Sigmoid colon (tissue), 4 donors: ENCODE results near the gene RBM26.

ENCODE experiments used
- CTCF ChIP-seq, 4 experiments: fragments of 450-650 bp in 3 of 4; fragments of 200-600 bp in 1 of 4; IDR thresholded peaks; one replicate each; pipeline ENCODE4 v1.5.1; 2016 to 2019; ENCODE audit warnings: antibody characterized with exemption in 4 of 4, mild to moderate bottlenecking in 3 of 4, moderate library complexity in 2 of 4
- POLR2A ChIP-seq, 2 donors: fragments of 450-650 bp; IDR thresholded peaks; one replicate each; pipeline ENCODE4 v1.6.1; 2016; ENCODE audit warnings: antibody characterized with exemption in 2 of 2, mild to moderate bottlenecking in 2 of 2, moderate library complexity in 2 of 2
- POLR2AphosphoS5 ChIP-seq, 4 donors: sonication (generic); formaldehyde crosslinking; IDR thresholded peaks; one replicate each; pipeline ENCODE4 v1.6.1; 2017; ENCODE audit warnings: antibody characterized with exemption in 4 of 4

- TF ChIP-seq POLR2A (IDR thresholded peaks at IDR 0.05) (no peak), CTCF (IDR thresholded peaks at IDR 0.05) (no peak), POLR2AphosphoS5 (IDR thresholded peaks at IDR 0.05) (no peak)
Measured at GRCh38 chr13:79312340-79312855, 93.7 kb downstream of the RBM26 start.
